ENCODE results near the gene METTL25B. TPM values are rescaled to one million over a fixed set of nuclear protein-coding genes. Genes with fewer than 3 reads are reported as not detected.
A peak's percentile ranks its signal among the peaks of the same experiment; 100 is the strongest.

Gene METTL25B
- total RNA-seq, 1 experiment from 2014 or later = 46.0 TPM

GRCh38 chr1:156767879-156768604 is 39.8 kb downstream of the METTL25B start:
- intact Hi-C loops (cut with micrococcal nuclease) = loop anchor here (1.0 to 2.0 kb wide), 4 partner anchors 18 to 42 kb away; partner anchors contain the start of gene MRPL24
- Mint-ChIP-seq H3K27me3 (ENCODE audit: insufficient read depth, unreplicated experiment) (no peaks in the 10 kb centered on the region), H3K9me3 (ENCODE audit: unreplicated experiment) (no peaks in the 10 kb centered on the region), H3K4me3 (ENCODE audit: unreplicated experiment) (no peak overlapping the region), H3K27ac (ENCODE audit: low read depth, unreplicated experiment) (no peak overlapping the region), H3K36me3 (ENCODE audit: insufficient read depth, unreplicated experiment) (peaks cover 46% of the 10 kb centered on the region), H3K4me1 (ENCODE audit: insufficient read depth, unreplicated experiment) (peaks cover 43% of the 10 kb centered on the region)
- BruUV-seq (replicated peaks) = no TSS peak
- no peak for TF ChIP-seq CTCF (IDR thresholded peaks at IDR 0.05; ENCODE audit: unreplicated experiment)
- ChIA-PET POLR2A (interaction anchor here (0.6 to 9.1 kb wide), 29 partner anchors 9 to 1251 kb away, joined by 3 to 375 read pairs (median 4); partner anchors contain the start of genes CCT3, HDGF, ISG20L2 and METTL25B), CTCF (interaction anchor here (0.6 to 9.4 kb wide), 13 partner anchors 9 to 1267 kb away, joined by 3 to 115 read pairs (median 7); partner anchors contain the start of genes HDGF, ISG20L2, METTL25B and NTRK1)
- DNase-seq (ENCODE audit: unreplicated experiment) = peak; percentile 39

GRCh38 chr1:156768610-156769295 is 40.5 kb downstream of the METTL25B start:
- no TSS peak for BruUV-seq (replicated peaks)
- ChIA-PET CTCF (interaction anchor here (0.6 to 9.4 kb wide), 13 partner anchors 8 to 1267 kb away, joined by 3 to 115 read pairs (median 5); partner anchors contain the start of genes ISG20L2, METTL25B and NTRK1), POLR2A (interaction anchor here (0.6 to 9.1 kb wide), 16 partner anchors 8 to 1250 kb away, joined by 3 to 375 read pairs (median 4); partner anchors contain the start of genes HDGF, ISG20L2, METTL25B and MRPL24)
- H3K27me3 Mint-ChIP-seq (ENCODE audit: insufficient read depth, unreplicated experiment) = no peaks in the 10 kb centered on the region
- peaks cover 50% of the 10 kb centered on the region for H3K36me3 Mint-ChIP-seq (ENCODE audit: insufficient read depth, unreplicated experiment)
- no peak overlapping the region for H3K27ac Mint-ChIP-seq (ENCODE audit: low read depth, unreplicated experiment)
- peaks cover 49% of the 10 kb centered on the region for H3K4me1 Mint-ChIP-seq (ENCODE audit: insufficient read depth, unreplicated experiment)
- no peaks in the 10 kb centered on the region for H3K9me3 Mint-ChIP-seq (ENCODE audit: unreplicated experiment)
- H3K4me3 Mint-ChIP-seq (ENCODE audit: unreplicated experiment) = no peak overlapping the region
- no peak for DNase-seq (ENCODE audit: unreplicated experiment)
- intact Hi-C loops (cut with micrococcal nuclease) = no loop called here
- TF ChIP-seq CTCF (IDR thresholded peaks at IDR 0.05; ENCODE audit: unreplicated experiment) = no peak

- DNase-seq (ENCODE audit: unreplicated experiment) = no peak
- CTCF ChIA-PET = interaction anchor here (0.5 to 9.4 kb wide), 17 partner anchors 9 to 866 kb away, joined by 3 to 115 read pairs (median 4); partner anchors contain the start of genes ISG20L2 and METTL25B
- BruUV-seq (replicated peaks) = no TSS peak
- H3K4me1 Mint-ChIP-seq (ENCODE audit: insufficient read depth, unreplicated experiment) = peaks cover 57% of the 10 kb centered on the region
- TF ChIP-seq CTCF (IDR thresholded peaks at IDR 0.05; ENCODE audit: unreplicated experiment) = peak; percentile 11
- H3K4me3 Mint-ChIP-seq (ENCODE audit: unreplicated experiment) = no peak overlapping the region
- POLR2A ChIA-PET = interaction anchor here (0.6 to 8.3 kb wide), 6 partner anchors 9 to 91 kb away, joined by 3 to 220 read pairs (median 5); partner anchors contain the start of genes ISG20L2 and METTL25B
- intact Hi-C loops (cut with micrococcal nuclease) = no loop called here
- H3K27me3 Mint-ChIP-seq (ENCODE audit: insufficient read depth, unreplicated experiment) = no peaks in the 10 kb centered on the region
- H3K27ac Mint-ChIP-seq (ENCODE audit: low read depth, unreplicated experiment) = peak overlapping the region; percentile 11
- peaks cover 58% of the 10 kb centered on the region for H3K36me3 Mint-ChIP-seq (ENCODE audit: insufficient read depth, unreplicated experiment)
- H3K9me3 Mint-ChIP-seq (ENCODE audit: unreplicated experiment) = no peaks in the 10 kb centered on the region
Measured at GRCh38 chr1:156772222-156772621, 44.0 kb downstream of the METTL25B start.
